LHCN-M2 (cell line): Measurements from ENCODE around the gene INPP4B. TPM values are rescaled to one million over a fixed set of nuclear protein-coding genes. Genes with fewer than 3 reads are reported as not detected.
A peak's percentile ranks its signal among the peaks of the same experiment; 100 is the strongest.

Source experiments
- DNase-seq: peaks from one replicate; pipeline ENCODE4 v3.0.0-alpha.2; 2012; ENCODE audit warnings: low read depth
- total RNA-seq: library from RNA; depleted of rRNA; stranded (reverse); fragments of >200 nt; gene quantifications from 2 replicates; pipeline ENCODE4 v1.2.3, GENCODE V29; 2014

INPP4B gene
- total RNA-seq, 1 experiment from 2014 or later: 23.0 TPM

DNA sequence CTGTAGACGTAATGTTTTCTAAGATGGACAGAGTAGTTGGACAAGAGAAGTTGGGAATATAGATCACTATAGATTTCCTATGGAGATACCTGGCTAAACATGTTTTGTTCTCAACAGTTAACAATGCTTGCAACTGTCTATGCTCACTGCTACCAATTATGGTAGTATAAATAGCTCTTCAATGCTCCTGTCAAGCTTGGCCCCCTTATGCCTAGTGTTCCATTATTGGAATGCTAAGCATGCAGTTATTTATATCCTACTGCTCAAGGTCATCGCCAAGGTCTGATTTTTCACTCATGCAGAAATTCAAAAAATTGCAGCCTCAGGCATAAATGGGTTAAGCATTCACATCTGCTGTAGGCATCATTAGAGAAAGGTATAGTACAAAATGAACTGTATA lies 690.8 kb downstream of the INPP4B start:
- no peak for DNase-seq

DNA sequence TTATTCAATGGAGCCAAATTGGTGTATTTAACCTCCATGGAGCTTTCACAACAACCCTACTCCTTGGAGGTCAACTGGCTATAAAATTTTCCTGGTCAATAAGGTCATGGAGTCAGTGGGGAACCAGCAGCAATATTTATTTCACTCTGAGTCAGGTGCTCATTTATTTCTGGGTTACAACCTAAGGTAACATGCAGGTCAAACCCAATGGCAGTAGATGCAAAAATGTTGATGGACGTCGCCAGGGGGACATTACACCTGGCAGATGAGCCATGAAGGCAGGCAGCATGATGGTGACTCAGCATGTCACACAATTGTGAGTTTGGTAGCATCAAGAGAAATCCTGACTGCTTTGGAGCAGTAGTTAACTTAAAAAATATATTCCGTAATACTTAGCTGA lies 695.6 kb downstream of the INPP4B start:
- DNase-seq: no peak

DNA sequence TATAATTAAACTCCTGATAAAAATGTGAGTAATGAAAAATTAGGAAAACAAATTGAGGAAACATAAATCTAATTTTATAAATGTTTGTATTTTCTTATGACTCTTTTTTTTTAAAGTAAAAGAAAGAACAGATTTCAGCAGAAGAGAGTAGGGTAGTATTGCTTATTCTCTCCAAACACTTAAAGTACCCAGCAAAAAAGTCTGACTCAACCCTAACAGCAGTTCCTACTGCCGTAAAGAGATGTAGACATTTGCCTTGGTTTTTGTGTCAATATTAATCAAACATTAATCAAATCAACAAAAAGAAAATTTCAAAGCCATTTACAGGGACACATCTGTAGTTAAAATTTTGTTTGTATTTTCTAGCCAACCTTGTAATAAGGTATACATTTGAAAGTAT lies 701.3 kb downstream of the INPP4B start:
- DNase-seq: no peak

DNA sequence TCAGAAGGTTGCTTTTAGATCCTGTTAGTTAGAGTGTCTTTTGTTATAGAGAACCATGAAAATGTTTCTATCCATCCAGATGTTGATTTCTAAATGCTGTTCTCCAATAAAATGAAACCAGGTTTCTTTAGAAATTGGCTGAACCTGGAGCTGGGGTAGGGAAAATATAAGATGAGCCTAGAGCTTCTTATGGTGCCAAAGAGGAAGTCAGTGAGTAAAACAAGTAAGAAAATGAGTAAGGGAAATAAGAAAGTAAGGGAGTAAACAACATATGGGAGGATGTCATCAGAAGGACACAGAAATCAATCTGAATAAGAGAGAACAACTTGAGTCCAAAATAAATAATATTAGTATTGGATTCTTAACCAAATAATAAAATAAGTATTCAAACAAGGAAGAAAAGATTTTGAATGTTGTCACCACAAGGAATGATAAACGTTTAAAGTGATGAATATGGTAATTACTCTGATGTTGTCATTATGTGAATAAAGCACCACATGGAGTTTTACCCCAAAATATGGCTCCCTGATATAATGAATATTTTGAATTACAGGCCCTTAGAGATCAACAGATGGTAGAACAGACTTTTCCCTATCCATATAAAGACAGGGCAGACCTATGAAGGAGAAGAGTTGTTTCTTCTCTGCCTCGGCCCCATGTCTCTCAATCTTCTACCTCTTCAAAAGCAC lies 703.6 kb downstream of the INPP4B start:
- no peak for DNase-seq

DNA sequence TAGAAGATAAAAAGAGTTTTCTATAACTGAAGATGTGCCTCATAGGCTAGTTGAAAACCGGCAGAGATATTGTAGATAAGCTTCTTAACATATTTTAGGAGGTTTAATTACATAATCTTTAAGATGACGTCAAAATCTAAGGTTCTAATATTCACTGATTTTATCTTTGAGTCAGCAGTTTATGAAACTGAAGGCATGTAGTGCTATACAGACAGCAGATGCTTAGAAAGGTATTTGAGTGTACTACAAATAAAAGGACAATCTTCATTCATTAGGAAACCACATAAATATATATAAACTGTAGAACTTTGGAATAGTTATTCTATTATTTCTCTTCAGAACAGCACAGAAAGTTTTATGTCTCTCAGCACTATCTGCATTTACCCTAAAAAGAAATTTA lies 704.9 kb downstream of the INPP4B start:
- DNase-seq: no peak

DNA sequence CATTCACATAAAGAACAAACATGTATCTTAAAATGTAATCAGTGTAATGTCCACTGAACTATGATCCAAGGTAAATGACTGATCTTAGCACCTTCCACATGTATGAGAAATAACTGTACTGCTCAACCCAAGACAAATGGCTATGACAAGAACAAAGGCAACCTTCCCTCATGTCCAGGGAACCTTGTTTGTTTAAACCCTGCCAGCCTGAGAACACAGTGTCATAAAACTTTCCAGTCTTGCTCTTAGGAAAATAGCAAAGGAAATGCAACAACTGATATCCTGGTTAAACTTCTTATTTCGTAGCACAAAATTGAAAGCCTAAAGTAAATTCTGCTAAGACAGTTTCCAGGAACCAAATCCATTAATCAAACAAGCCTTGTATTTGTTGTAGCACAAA lies 715.4 kb downstream of the INPP4B start:
- no peak for DNase-seq

DNA sequence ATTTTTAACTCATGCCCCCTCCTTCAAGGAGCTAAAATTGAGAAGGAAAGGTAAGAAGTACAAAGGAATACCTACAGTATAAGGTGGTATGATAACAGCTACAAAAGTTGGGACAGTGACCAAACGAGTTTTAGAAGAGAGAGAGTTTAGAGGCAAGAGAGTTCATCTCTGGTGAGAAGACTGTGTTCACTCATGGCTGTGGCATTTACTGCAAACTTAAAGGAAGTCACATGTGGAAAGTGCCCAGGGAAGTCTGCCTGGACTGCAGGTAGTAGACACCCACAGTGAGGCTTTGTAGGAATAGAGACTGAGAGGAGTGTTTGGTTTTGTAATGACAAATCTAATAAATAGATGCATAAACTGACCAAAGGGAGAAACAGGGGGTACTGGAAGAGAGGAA lies 716.2 kb downstream of the INPP4B start:
- DNase-seq: no peak

DNA sequence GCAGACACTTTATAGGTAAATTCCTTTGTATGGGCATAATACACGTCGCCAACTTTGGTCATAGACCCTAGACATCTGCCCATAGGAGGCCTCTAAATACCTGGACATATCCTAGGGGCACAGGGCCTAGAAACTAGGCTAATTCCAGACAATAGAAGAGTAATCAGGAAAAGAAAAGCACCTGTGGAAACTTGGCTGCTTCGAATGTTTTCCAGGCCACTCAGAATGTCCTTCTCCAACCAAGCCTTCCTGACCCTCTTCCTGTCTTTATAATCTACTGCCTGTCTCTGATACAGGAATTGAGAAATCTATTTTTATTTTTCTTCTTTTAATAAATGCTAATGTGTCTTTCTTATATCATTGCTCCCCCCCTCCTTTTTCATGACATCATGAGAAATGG lies 716.6 kb downstream of the INPP4B start:
- DNase-seq: no peak

DNA sequence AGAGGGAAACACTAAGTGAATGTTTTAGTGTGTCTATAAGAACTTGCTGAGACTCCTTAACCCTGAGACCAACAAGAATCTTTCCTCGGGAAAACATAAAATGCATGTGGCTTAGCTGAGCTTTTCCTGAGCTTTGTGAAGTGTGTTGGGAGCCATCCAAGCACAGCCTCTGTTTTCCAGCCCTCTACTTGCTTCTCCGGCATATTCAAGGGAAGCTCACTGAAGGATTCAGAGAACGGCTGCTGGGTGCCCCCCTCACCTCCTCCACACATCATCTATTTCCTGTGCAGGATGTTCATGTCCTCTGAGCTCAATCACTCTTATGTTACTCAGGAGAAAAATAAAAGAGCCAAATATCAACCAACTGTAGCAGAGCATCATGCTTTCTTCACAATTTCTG lies 717.6 kb downstream of the INPP4B start:
- DNase-seq: no peak

DNA sequence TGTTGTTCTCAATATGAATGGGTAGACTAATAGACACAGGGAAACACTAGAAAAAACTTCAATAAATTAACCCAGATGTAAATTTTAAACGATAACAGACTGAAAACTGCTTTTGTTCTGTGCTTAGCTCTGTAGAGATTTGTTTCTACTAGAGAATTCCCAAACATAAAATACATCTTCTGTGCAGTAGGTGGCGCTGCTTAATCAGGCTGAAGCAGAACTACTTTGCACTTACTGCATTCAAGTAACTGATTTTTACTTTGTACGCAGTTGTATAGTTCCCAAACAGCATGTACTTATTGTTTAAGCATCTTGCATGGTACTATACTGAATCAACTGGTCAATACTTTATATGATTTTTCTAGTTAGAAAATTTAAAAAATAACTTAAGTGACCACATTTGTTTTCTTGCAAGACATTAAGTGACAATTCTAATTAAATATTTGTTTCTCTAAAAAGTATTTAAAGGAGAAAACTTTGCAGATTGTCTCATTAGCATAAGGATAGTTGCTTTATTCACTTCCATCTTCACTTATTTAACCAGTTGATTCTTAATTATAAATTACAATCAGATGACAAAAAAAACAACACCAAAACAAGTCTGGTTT lies 719.1 kb downstream of the INPP4B start:
- peak; percentile 64 for DNase-seq

DNA sequence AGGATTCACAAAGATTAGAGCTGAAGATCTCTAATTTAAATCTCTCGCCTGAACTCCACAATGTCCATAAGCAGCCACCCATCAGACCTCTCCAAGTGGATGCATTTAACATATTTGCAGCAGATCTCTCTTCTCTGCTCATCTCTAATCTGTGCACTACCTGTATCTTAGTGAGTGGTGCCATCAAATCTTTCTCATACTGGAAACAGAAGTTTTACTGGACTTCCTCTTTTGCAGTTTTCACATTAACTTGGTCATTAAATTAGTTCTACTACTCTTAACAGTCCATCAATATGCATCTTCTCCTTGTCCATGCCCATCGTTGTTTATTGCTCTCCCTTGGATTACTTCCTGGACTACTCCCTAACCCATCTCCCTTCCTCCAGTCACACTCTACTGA lies 721.2 kb downstream of the INPP4B start:
- no peak for DNase-seq

DNA sequence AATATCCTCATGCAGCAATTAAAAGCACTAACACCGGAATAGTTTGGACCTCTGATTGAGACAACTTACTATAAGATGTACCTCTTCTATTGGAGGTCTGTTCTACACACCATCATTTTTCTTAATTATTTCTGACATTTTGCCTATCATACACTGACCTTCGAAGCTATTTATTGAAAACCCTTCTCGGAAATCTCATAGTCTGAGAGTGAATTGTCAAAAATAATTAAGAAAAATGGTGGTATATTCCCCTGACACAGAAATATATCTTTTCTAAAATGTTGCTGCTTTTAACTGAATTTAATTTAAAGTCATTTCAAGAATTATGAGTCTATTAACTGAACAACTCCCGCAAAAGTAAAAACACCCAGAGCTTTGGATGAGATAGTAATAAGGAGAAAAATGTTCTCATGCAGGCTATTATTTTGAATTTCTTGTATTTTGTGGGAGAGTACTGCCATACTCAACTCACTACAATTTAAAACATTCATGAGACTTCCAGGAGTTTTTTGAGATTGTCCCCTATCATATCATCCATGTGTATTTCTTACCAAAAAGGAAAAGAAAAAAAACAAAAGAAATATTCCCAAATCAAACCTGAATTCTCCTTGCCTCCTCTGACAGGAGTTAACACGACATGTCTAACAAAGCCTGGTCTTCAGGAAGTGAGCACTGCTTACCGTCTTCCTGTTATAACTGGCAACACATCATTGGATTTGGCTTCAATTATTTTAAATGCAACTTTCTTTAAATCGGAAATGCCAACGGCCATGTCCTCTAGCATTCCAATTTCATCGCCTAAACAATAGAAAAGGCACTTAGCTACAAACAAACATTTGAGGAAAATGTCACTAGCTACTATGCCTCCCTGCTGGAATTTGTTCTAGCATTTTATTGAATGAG lies 724.4 kb downstream of the INPP4B start:
- DNase-seq: no peak

DNA sequence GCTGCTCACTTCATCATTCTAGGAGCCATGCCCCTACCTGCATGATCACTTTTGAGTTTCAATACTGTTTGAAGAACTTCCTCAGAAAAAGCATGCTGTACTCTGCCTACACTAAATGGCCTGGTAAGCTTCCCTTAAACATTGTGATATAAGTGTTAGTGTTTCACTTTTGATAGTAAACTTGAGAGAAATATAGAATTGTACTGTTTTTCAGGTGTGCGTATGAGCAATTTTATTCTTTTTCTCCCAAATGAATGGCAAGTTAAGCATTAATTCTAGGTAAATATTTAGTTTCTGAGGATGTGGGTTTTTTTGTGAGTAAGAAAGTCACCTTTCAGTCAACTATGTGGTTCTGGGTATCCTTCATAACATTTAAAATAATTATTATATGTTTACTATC lies 725.2 kb downstream of the INPP4B start:
- no peak for DNase-seq

DNA sequence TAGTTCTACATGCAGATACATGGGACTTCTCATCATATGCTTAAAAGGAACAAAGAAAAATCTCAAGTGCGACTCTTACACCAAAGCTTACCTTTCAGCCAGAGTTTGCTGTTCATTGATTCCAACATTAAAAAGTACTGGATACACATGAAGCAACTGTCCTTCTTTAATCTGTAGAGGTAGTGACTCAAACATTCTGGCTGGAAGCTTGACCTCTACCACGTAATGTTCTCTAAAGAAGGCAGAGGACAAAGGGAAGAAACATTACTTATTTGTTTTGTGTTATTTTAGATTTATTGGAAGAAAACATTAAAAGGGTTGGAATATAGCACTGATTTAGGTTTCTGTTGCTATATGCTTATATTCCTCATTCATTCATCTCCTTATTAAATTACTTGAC lies 733.6 kb downstream of the INPP4B start:
- DNase-seq: peak; percentile 58

DNA sequence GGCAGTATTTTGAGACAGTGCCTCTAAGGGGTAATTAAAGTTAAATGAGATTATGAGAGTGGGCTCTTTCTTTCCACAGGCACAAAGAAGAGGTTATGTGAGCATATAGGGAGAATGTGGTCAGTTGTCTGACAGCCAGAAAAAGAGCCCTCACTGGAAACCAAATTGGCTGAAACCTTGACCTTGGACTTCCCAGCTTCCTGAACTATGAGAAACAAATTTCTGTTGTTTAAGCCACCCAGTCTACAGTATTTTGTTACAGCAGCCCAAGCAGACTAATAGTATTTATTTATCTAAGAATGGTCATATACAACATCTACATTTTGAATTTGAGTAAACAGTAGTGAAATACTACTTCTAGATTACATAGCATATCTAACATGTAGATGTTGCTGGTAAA lies 736.0 kb downstream of the INPP4B start:
- DNase-seq: no peak

DNA sequence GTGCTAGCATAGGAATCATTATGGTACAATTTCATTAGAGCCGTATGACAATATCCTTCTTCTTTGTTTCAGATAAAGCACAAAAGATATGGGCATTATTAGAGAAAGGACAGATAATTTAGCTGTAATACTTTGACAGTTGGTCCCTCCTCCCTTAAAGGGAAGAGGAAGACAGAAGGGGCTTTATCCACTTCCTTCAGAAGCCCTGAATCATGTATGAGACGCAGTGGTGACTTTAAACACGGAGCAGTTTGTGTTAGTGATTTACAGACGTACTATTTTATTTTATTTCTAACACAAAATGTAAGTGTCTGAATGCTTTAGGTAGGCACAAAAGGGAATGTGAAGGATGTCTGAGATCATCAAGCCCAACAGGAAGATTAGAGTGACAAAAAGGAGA lies 742.1 kb downstream of the INPP4B start:
- DNase-seq: no peak

DNA sequence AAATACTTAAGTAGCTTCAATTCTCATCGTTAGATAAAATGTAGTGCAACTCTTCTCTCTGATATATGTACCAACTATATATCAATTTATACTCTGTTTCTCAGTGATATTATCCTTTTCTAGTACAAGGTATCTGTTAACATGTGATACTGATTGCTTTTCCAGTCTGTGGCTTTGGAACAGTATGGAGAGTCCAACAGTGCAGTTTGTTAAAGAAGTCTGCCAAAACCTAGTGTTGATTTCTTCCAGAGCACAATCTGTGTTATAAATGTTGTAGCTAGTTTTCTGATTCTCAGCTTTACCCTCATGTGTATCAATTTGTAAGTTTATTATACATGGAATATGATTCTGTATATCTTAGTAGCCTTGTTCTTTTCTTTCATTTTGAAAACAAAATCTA lies 744.7 kb downstream of the INPP4B start:
- DNase-seq: no peak

DNA sequence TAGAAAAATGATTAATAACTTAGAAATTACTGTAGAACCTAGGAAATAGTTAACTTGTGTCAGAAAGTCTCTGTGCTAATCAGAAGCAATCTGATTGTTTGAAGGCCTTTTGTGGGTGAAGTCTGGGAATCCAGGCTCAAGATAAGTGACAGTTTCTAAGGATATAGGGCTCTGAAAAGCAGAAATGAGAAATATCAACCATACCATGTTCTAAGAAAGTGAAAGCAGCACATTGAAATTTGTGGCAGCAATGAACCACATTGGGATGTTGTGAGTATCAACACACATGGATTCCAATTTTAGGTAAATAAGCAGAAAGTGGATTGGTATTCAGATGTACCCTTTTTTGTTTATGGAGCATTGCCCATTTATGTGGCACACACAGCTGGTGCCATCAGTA lies 745.2 kb downstream of the INPP4B start:
- no peak for DNase-seq

DNA sequence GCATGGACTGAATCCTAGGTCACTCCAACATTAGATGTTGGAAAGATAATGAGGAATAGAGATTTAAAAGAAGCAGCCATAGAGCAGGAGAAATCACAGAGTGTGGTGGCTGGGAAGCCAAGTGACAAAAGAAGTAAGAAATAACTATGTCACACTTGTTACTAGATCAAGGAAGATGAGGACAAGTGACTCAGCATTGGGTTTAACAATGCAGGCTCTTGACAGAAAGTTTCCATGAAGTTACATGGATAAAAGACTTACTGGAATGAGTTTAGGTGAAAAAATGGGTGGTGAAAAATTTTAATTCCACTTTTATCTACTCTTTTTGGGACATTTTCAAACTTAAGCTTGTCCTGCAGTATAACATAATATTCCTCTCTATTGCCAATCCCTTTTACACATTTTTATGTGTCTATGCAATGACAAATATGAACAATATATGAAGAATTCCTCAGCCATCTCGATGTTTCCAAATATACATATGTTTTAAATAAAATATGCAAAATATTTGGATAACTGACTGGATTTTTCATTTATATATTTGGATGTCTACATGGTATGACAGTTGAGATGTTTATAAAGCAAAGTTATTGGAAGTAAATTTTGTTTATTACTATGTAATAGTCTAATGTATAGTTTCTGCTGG lies 747.1 kb downstream of the INPP4B start:
- no peak for DNase-seq

DNA sequence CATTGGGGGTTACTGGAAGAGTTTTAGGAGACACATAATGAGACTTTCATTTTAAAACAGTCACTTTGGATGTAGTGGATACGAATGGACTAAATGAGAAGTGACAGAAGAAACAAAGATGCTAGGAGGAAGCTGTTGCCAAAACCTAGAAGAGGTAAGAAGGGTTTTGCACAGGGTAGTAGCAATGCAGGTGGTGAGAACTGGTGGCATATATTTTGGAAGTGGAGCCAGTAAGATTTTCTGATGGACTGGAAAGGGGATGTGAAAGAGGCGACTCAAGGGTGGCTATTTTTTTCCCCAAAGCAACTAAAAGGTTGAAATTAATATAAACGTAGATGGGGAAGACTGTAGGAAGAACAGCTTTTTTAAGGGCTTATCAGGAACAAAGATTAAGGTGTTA lies 747.7 kb downstream of the INPP4B start:
- DNase-seq: no peak

DNA sequence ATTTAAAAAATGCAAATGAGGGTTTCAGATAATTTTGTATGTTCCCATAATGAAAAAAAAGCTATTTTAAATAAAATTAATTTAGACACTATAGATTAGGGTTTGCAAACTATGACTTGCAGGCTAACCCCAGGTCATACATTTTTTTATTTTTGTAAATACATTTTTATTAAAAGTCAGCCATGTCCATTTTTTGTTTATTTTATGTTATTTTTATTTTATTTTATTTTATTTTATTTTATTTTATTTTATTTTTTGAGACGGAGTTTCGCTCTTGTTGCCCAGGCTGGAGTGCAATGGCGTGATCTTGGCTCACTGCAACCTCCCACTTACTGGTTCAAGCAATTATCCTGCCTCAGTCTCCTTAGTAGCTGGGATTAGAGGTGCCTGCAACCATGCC lies 749.1 kb downstream of the INPP4B start:
- DNase-seq: no peak

DNA sequence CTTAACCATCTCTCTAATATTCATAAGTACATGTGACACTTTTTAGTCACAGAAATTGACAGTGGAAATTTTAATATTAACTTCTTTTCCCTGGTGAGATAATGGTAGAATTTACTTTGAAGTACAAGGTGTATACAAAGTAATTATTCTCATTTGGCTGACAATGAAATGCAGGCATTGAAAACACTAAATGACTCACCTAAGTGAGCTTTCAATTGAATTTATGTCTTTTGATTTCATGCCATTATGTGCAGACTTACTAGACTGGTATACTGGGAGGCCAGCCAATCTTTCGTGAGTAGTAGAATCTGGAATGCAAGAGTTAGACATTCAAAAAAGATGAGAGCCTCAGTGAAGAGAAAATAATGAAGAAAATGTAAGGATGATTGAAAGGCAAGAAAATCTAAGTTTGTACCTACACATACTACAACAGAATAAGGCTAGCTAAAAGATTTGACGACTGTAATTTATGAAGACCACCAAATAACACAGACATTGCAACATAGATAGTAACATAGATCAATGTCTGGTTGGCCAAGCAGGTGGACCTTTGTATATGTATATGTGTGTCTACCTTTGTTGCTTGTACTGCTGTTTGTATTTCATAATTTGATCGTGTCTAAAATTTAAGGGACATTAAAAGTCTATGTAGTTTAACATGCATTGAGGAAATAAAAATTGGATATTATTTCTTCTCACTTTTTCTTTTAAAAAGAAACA lies 750.1 kb downstream of the INPP4B start:
- peak; percentile 92 for DNase-seq
